C4-2B (cell line): ENCODE data around the gene TRPC4.

ENCODE experiments used
- ZFX ChIP-seq: fragments of 450-650 bp; IDR thresholded peaks from 2 replicates; pipeline ENCODE4 v1.6.1; 2017
- TF ChIP-seq, protein P1 (sequence below): fragments of 450-650 bp; conservative IDR thresholded peaks from 2 replicates; pipeline ENCODE4 v1.5.1; 2017; ENCODE audit warnings: mild to moderate bottlenecking

GRCh38 chr13:37741536-37741935 is 128.0 kb downstream of the TRPC4 start:
- TF ChIP-seq, protein P1, sequence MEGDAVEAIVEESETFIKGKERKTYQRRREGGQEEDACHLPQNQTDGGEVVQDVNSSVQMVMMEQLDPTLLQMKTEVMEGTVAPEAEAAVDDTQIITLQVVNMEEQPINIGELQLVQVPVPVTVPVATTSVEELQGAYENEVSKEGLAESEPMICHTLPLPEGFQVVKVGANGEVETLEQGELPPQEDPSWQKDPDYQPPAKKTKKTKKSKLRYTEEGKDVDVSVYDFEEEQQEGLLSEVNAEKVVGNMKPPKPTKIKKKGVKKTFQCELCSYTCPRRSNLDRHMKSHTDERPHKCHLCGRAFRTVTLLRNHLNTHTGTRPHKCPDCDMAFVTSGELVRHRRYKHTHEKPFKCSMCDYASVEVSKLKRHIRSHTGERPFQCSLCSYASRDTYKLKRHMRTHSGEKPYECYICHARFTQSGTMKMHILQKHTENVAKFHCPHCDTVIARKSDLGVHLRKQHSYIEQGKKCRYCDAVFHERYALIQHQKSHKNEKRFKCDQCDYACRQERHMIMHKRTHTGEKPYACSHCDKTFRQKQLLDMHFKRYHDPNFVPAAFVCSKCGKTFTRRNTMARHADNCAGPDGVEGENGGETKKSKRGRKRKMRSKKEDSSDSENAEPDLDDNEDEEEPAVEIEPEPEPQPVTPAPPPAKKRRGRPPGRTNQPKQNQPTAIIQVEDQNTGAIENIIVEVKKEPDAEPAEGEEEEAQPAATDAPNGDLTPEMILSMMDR: no peak
- TF ChIP-seq ZFX: no peak
